H9 (cell line): ENCODE measurements around the gene DUSP7. TPM values are rescaled to one million over a fixed set of nuclear protein-coding genes. Genes with fewer than 3 reads are reported as not detected.

Source experiments
- DNase-seq: peaks from one replicate; pipeline ENCODE4 v3.0.0-alpha.2; 2017
- H2AFZ ChIP-seq: one replicate; pipeline ENCODE4 v1.6.1; 2013; ENCODE audit warnings: mild to moderate bottlenecking, low read length, control low read depth, moderate library complexity
- H2AK5ac ChIP-seq: 2 replicates; pipeline ENCODE4 v1.6.1; 2013; ENCODE audit warnings: low read length, control low read depth, mixed read lengths; ENCODE audit not compliant: insufficient read length
- H2BK120ac ChIP-seq: one replicate; pipeline ENCODE4 v1.6.1; 2013; ENCODE audit warnings: low read depth, mild to moderate bottlenecking, low read length, control low read depth, inconsistent platforms; ENCODE audit not compliant: poor library complexity, severe bottlenecking
- H2BK12ac ChIP-seq: 2 replicates; pipeline ENCODE4 v1.6.1; 2013; ENCODE audit warnings: low read length, control low read depth, mixed read lengths, low read depth; ENCODE audit not compliant: insufficient read length
- H2BK15ac ChIP-seq: 2 replicates; pipeline ENCODE4 v1.6.1; 2013; ENCODE audit warnings: low read depth, low read length, control low read depth
- H2BK20ac ChIP-seq: one replicate; pipeline ENCODE4 v1.6.1; 2013; ENCODE audit warnings: low read depth, mild to moderate bottlenecking, low read length, control low read depth, inconsistent platforms; ENCODE audit not compliant: poor library complexity, severe bottlenecking
- H2BK5ac ChIP-seq: 2 replicates; pipeline ENCODE4 v1.6.1; 2013; ENCODE audit warnings: low read length, control low read depth, mixed read lengths; ENCODE audit not compliant: insufficient read length
- H3K14ac ChIP-seq: 2 replicates; pipeline ENCODE4 v1.6.1; 2013; ENCODE audit warnings: low read length, control low read depth; ENCODE audit not compliant: insufficient read depth
- H3K18ac ChIP-seq: 2 replicates; pipeline ENCODE4 v1.6.1; 2013; ENCODE audit warnings: low read depth, mild to moderate bottlenecking, mixed read lengths, low read length, control low read depth; ENCODE audit not compliant: insufficient read length
- H3K23ac ChIP-seq: 2 replicates; pipeline ENCODE4 v1.6.1; 2013; ENCODE audit warnings: low read length, control low read depth, mixed read lengths, low read depth; ENCODE audit not compliant: insufficient read length
- H3K23me2 ChIP-seq: 2 replicates; pipeline ENCODE4 v1.6.1; 2013; ENCODE audit warnings: low read depth, mild to moderate bottlenecking, mixed read lengths, low read length, control low read depth; ENCODE audit not compliant: insufficient read length, poor library complexity, severe bottlenecking
- H3K27ac ChIP-seq: 2 replicates; pipeline ENCODE4 v1.5.1; 2013; ENCODE audit warnings: low read length, control low read depth, mixed read lengths, low read depth; ENCODE audit not compliant: insufficient read length
- H3K27me3 ChIP-seq: 2 replicates; pipeline ENCODE4 v1.6.1; 2013; ENCODE audit warnings: low read length, control low read depth, inconsistent platforms; ENCODE audit not compliant: insufficient read depth
- H3K4ac ChIP-seq: 2 replicates; pipeline ENCODE4 v1.6.1; 2013; ENCODE audit warnings: low read depth, mild to moderate bottlenecking, control low read depth, inconsistent platforms, low read length, moderate library complexity
- H3K4me1 ChIP-seq: 2 replicates; pipeline ENCODE4 v1.6.1; 2013; ENCODE audit warnings: low read length, control low read depth, inconsistent platforms; ENCODE audit not compliant: insufficient read depth
- H3K4me2 ChIP-seq: 2 replicates; pipeline ENCODE4 v1.6.1; 2013; ENCODE audit warnings: low read length, control low read depth, mixed read lengths; ENCODE audit not compliant: insufficient read length, insufficient read depth
- H3K56ac ChIP-seq: 2 replicates; pipeline ENCODE4 v1.6.1; 2013; ENCODE audit warnings: low read depth, mild to moderate bottlenecking, mixed read lengths, low read length, control low read depth; ENCODE audit not compliant: insufficient read length
- H3K79me1 ChIP-seq: 2 replicates; pipeline ENCODE4 v1.6.1; 2013; ENCODE audit warnings: low read depth, mild to moderate bottlenecking, moderate library complexity, low read length, control low read depth, inconsistent platforms; ENCODE audit not compliant: insufficient read depth, poor library complexity, severe bottlenecking
- H3K79me2 ChIP-seq: 2 replicates; pipeline ENCODE4 v1.6.1; 2013; ENCODE audit warnings: low read length, control low read depth, inconsistent platforms; ENCODE audit not compliant: insufficient read depth
- H3K9ac ChIP-seq: 2 replicates; pipeline ENCODE4 v1.6.1; 2013; ENCODE audit warnings: low read length, control low read depth, mixed read lengths; ENCODE audit not compliant: insufficient read length; ENCODE audit errors: extremely low read depth
- H3K9me3 ChIP-seq: one replicate; pipeline ENCODE4 v1.6.1; 2013; ENCODE audit warnings: low read depth, low read length, inconsistent platforms; ENCODE audit not compliant: control insufficient read depth
- H3T11ph ChIP-seq: one replicate; pipeline ENCODE4 v1.6.1; 2013; ENCODE audit warnings: mild to moderate bottlenecking, low read length, control low read depth, inconsistent platforms
- H4K20me1 ChIP-seq: one replicate; pipeline ENCODE4 v1.6.1; 2013; ENCODE audit not compliant: control insufficient read depth, insufficient read length, insufficient read depth
- H4K5ac ChIP-seq: 2 replicates; pipeline ENCODE4 v1.6.1; 2013; ENCODE audit warnings: low read depth, mild to moderate bottlenecking, mixed read lengths, low read length, control low read depth; ENCODE audit not compliant: insufficient read length
- H4K8ac ChIP-seq: replicated peaks from 2 replicates; pipeline ENCODE4 v1.6.1; 2013; ENCODE audit warnings: low read length, control low read depth, mixed read lengths, low read depth; ENCODE audit not compliant: insufficient read length
- H4K91ac ChIP-seq: 2 replicates; pipeline ENCODE4 v1.6.1; 2013; ENCODE audit warnings: low read depth, mild to moderate bottlenecking, moderate library complexity, mixed read lengths, low read length, control low read depth; ENCODE audit not compliant: insufficient read length
- H3K27ac Mint-ChIP-seq, 3 experiments: 2 replicates in 2 of 3; 3 replicates in 1 of 3; pipeline ENCODE4 v1.8.0; 2020 to 2021; ENCODE audit warnings: mixed read lengths in 3 of 3, mild to moderate bottlenecking in 1 of 3, moderate library complexity in 1 of 3
- H3K27me3 Mint-ChIP-seq: 2 replicates; pipeline ENCODE4 v1.8.0; 2021; ENCODE audit warnings: low read depth, mild to moderate bottlenecking, moderate library complexity, mixed read lengths
- H3K36me3 Mint-ChIP-seq, 3 experiments: 2 replicates in 2 of 3; 3 replicates in 1 of 3; pipeline ENCODE4 v1.8.0; 2020 to 2021; ENCODE audit warnings: low read depth in 3 of 3, mixed read lengths in 3 of 3; ENCODE audit not compliant: insufficient read depth in 1 of 3
- H3K4me1 Mint-ChIP-seq, 2 experiments: 2 replicates each; pipeline ENCODE4 v1.8.0; 2020; ENCODE audit warnings: mixed read lengths in 2 of 2
- H3K4me3 Mint-ChIP-seq, 2 experiments: 2 replicates in 1 of 2; 3 replicates in 1 of 2; pipeline ENCODE4 v1.8.0; 2020 to 2021; ENCODE audit warnings: mild to moderate bottlenecking in 2 of 2, mixed read lengths in 2 of 2, moderate library complexity in 1 of 2
- H3K9me3 Mint-ChIP-seq, 2 experiments: 2 replicates in 1 of 2; 3 replicates in 1 of 2; pipeline ENCODE4 v1.8.0; 2020; ENCODE audit warnings: mild to moderate bottlenecking in 2 of 2, mixed read lengths in 2 of 2, moderate library complexity in 1 of 2
- CTCF ChIP-seq: fragments of 200-600 bp; sonication (generic); conservative IDR thresholded peaks from 3 replicates; pipeline ENCODE4 v1.8.0; 2021; ENCODE audit warnings: antibody characterized with exemption, mild to moderate bottlenecking
- WGBS: extraction: QIAGEN DNeasy Blood & Tissue Kit; methylation state at CpG from one replicate; pipeline ENCODE4 v1.1.7; 2013; ENCODE audit warnings: missing lambda C conversion rate, low lambda C conversion rate, mixed read lengths; ENCODE audit not compliant: insufficient read length; ENCODE audit errors: extremely low coverage; 5-methylcytosine and 5-hydroxymethylcytosine counted together
- total RNA-seq: library from RNA; stranded (reverse); gene quantifications from 2 replicates; pipeline ENCODE4 v1.2.1, GENCODE V29; 2021

The DUSP7 gene
- total RNA-seq, 1 experiment from 2014 or later = 24.0 TPM

GRCh38 chr3:52023101-52023770 lies 33.1 kb downstream of the DUSP7 start:
- Histone ChIP-seq H3K23me2 (no peaks in the 10 kb centered on the region), H2BK120ac (no peak overlapping the region), H3K56ac (no peak overlapping the region), H3K9me3 (no peaks in the 10 kb centered on the region), H4K20me1 (peaks cover 5% of the 10 kb centered on the region), H3K79me1 (no peaks in the 10 kb centered on the region), H2BK20ac (no peak overlapping the region), H4K5ac (no peak overlapping the region), H3K4ac (no peak overlapping the region), H3K14ac (no peak overlapping the region), H3K23ac (no peak overlapping the region), H3K4me1 (peaks cover 4% of the 10 kb centered on the region; the same call in 1 of the 2 replicates), H3K18ac (no peak overlapping the region), H2BK5ac (no peak overlapping the region), H2BK12ac (no peak overlapping the region), H4K8ac (no peak overlapping the region), H4K91ac (no peak overlapping the region), H3K27me3 (no peaks in the 10 kb centered on the region), H2AFZ (no peak overlapping the region), H3T11ph (no peak overlapping the region), H3K9ac (no peak overlapping the region), H2AK5ac (no peak overlapping the region), H3K79me2 (no peaks in the 10 kb centered on the region), H2BK15ac (no peak overlapping the region), H3K27ac (no peak overlapping the region), H3K4me2 (no peak overlapping the region)
- WGBS = no CpG with 5 or more reads among the region's 3 CpGs
- Mint-ChIP-seq H3K4me3 (no peak overlapping the region), H3K4me1 (peaks cover 14 to 24% of the 10 kb centered on the region in 2 experiments), H3K27me3 (peaks cover 2% of the 10 kb centered on the region), H3K9me3 (no peaks in the 10 kb centered on the region), H3K27ac (no peak overlapping the region), H3K36me3 (no peaks in the 10 kb centered on the region)
- DNase-seq = no peak
- TF ChIP-seq CTCF = no peak
